Fibroblast of skin of left quadriceps (primary cell): ENCODE measurements around the gene SLC25A24.
"Not testable (repeated sequence)": the region's sequence is repeated elsewhere in the genome, so short reads cannot be mapped to it uniquely, and the experiment has no call there.

Experiments
- DNase-seq, 2 experiments: peaks; one replicate each; pipeline ENCODE4 v3.0.0-alpha.2; 2013; ENCODE audit warnings: low read depth in 2 of 2

SLC25A24 gene

GRCh38 chr1:108194051-108194450 is 6.1 kb downstream of the SLC25A24 start:
- DNase-seq, result no peak

GRCh38 chr1:108193333-108193732 is 6.8 kb downstream of the SLC25A24 start:
- DNase-seq, result no peak

GRCh38 chr1:108192581-108192980 is 7.6 kb downstream of the SLC25A24 start:
- no peak for DNase-seq

GRCh38 chr1:108190686-108191416 is 9.3 kb downstream of the SLC25A24 start:
- no peak for DNase-seq

GRCh38 chr1:108190001-108190634 is 10.0 kb downstream of the SLC25A24 start:
- no peak for DNase-seq

GRCh38 chr1:108188801-108189200 is 11.3 kb downstream of the SLC25A24 start:
- DNase-seq, result no peak

- DNase-seq, result no peak
These were observed 17.0 kb downstream of the SLC25A24 start for GRCh38 chr1:108182959-108183700.

- no peak for DNase-seq
These were observed 21.1 kb downstream of the SLC25A24 start for GRCh38 chr1:108179018-108179417.

GRCh38 chr1:108162409-108162808 is 37.7 kb downstream of the SLC25A24 start:
- DNase-seq, result not testable (repeated sequence)

- DNase-seq, result not testable (repeated sequence)
These were observed 40.2 kb downstream of the SLC25A24 start for GRCh38 chr1:108159951-108160350.

- DNase-seq, result no peak
These were observed 41.2 kb downstream of the SLC25A24 start for GRCh38 chr1:108158893-108159453.

- no peak for DNase-seq
These were observed 45.8 kb downstream of the SLC25A24 start for GRCh38 chr1:108154314-108154713.

- no peak for DNase-seq
These were observed 47.3 kb downstream of the SLC25A24 start for GRCh38 chr1:108152782-108153222.

GRCh38 chr1:108151548-108151947 is 48.6 kb downstream of the SLC25A24 start:
- no peak for DNase-seq

- peak in 1 of 2 experiments; percentile 21 for DNase-seq
These were observed 50.2 kb downstream of the SLC25A24 start for GRCh38 chr1:108149796-108150467.

- not testable (repeated sequence) for DNase-seq
These were observed 55.6 kb downstream of the SLC25A24 start for GRCh38 chr1:108144569-108144968.

GRCh38 chr1:108142773-108143394 is 57.3 kb downstream of the SLC25A24 start:
- DNase-seq, result no peak

- DNase-seq, result no peak
These were observed 57.9 kb downstream of the SLC25A24 start for GRCh38 chr1:108142258-108142657.

GRCh38 chr1:108141621-108142020 is 58.5 kb downstream of the SLC25A24 start:
- DNase-seq, result peak; percentile 73 to 74

- DNase-seq, result no peak
These were observed 59.2 kb downstream of the SLC25A24 start for GRCh38 chr1:108140936-108141335.

- no peak for DNase-seq
These were observed 60.0 kb downstream of the SLC25A24 start for GRCh38 chr1:108140177-108140576.
